SK-N-SH (cell line): ENCODE measurements around the gene LPGAT1. TPM values are rescaled to one million over a fixed set of nuclear protein-coding genes. Genes with fewer than 3 reads are reported as not detected.

Experiments
- CTCF ChIA-PET: fragments of 300-600, 350-600 bp; formaldehyde crosslinking; extraction: SDS; loops from one replicate; lab custom pipeline; 2021; lab: Yijun Ruan, JAX
- POLR2A ChIA-PET: fragments of 350-600 bp; sonication (Branson Sonifier 250); formaldehyde crosslinking; extraction: SDS; loops from one replicate; lab custom pipeline; 2020; ENCODE audit warnings: antibody characterized with exemption, inconsistent platforms; lab: Yijun Ruan, JAX
- DNase-seq: peaks from one replicate; pipeline ENCODE4 v3.0.0; 2012
- H2AFZ ChIP-seq: fragments of 200-600 bp; sonication (generic); 2 replicates; pipeline ENCODE4 v1.8.1; 2016; ENCODE audit warnings: antibody characterized with exemption, mild to moderate bottlenecking, low read depth
- H3F3A ChIP-seq: fragments of 200-600 bp; sonication (generic); replicated peaks from 2 replicates; pipeline ENCODE3; 2016; ENCODE audit warnings: antibody characterized with exemption, mild to moderate bottlenecking; ENCODE audit not compliant: insufficient read depth
- H3K27ac ChIP-seq, 2 experiments: fragments of 200-500 bp in 1 of 2; fragments of 200-600 bp in 1 of 2; sonication (Bioruptor generic) in 1 of 2; sonication (generic), shearing (Covaris generic) in 1 of 2; 2 replicates each; pipeline versions ENCODE4 v1.5.1 to v1.6.1; 2014 to 2016; ENCODE audit warnings: low read depth in 2 of 2, inconsistent platforms in 1 of 2, low read length in 1 of 2, mild to moderate bottlenecking in 1 of 2, mixed read lengths in 1 of 2
- H3K27me3 ChIP-seq: fragments of 200-600 bp; sonication (generic), shearing (Covaris generic); 2 replicates; pipeline ENCODE4 v1.6.1; 2016; ENCODE audit warnings: mixed run types; ENCODE audit not compliant: insufficient read depth
- H3K36me3 ChIP-seq, 2 experiments: fragments of 200-500 bp in 1 of 2; fragments of 200-600 bp in 1 of 2; sonication (Bioruptor generic) in 1 of 2; sonication (generic) in 1 of 2; replicated peaks in 1 of 2; 2 replicates each; pipeline versions ENCODE3 to v1.5.1; 2014 to 2016; ENCODE audit warnings: low read length in 1 of 2, mild to moderate bottlenecking in 1 of 2; ENCODE audit not compliant: insufficient read depth in 2 of 2, control insufficient read depth in 1 of 2
- H3K4me1 ChIP-seq, 2 experiments: fragments of 200-500 bp in 1 of 2; fragments of 200-600 bp in 1 of 2; sonication (Bioruptor generic) in 1 of 2; sonication (generic), shearing (Covaris generic) in 1 of 2; 2 replicates each; pipeline versions ENCODE4 v1.5.1 to v1.6.1; 2014 to 2016; ENCODE audit warnings: low read depth in 1 of 2, low read length in 1 of 2, mixed run types in 1 of 2; ENCODE audit not compliant: insufficient read depth in 2 of 2, control insufficient read depth in 1 of 2
- H3K4me2 ChIP-seq: fragments of 200-600 bp; sonication (generic), shearing (Covaris generic); 2 replicates; pipeline ENCODE4 v1.6.1; 2017; ENCODE audit warnings: mixed run types
- H3K4me3 ChIP-seq, 2 experiments: fragments of 200-500 bp in 1 of 2; fragments of 200-600 bp in 1 of 2; sonication (Bioruptor generic) in 1 of 2; sonication (generic), shearing (Covaris generic) in 1 of 2; 2 replicates each; pipeline versions ENCODE4 v1.5.1 to v1.8.1; 2014 to 2016; ENCODE audit warnings: low read depth in 2 of 2, inconsistent platforms in 1 of 2, low read length in 1 of 2, mild to moderate bottlenecking in 1 of 2, mixed read lengths in 1 of 2, moderate library complexity in 1 of 2
- H3K79me2 ChIP-seq: fragments of 200-600 bp; sonication (generic); 2 replicates; pipeline ENCODE4 v1.8.1; 2017; ENCODE audit warnings: mild to moderate bottlenecking; ENCODE audit not compliant: insufficient read depth
- H3K9ac ChIP-seq: fragments of 200-600 bp; sonication (generic); 2 replicates; pipeline ENCODE4 v1.6.1; 2017; ENCODE audit warnings: mixed run types
- H3K9me2 ChIP-seq: fragments of 200-600 bp; sonication (generic); 2 replicates; pipeline ENCODE4 v1.6.1; 2017; ENCODE audit warnings: mixed run types
- H3K9me3 ChIP-seq: fragments of 200-600 bp; sonication (generic); 2 replicates; pipeline ENCODE4 v1.6.1; 2017; ENCODE audit warnings: mixed run types, mild to moderate bottlenecking, moderate library complexity
- H4K20me1 ChIP-seq: fragments of 200-600 bp; sonication (generic); 2 replicates; pipeline ENCODE4 v1.6.1; 2017; ENCODE audit warnings: mild to moderate bottlenecking, mixed run types; ENCODE audit not compliant: insufficient read depth
- EP300 ChIP-seq, 2 experiments: IDR thresholded peaks; 2 replicates each; pipeline versions ENCODE4 v1.4.0 to v1.6.1; 2012; ENCODE audit warnings: borderline replicate concordance in 1 of 2, low read depth in 1 of 2, low read length in 1 of 2
- FOXJ3 ChIP-seq: sonication (generic); formaldehyde crosslinking; IDR thresholded peaks from 2 replicates; pipeline ENCODE4 v1.5.1; 2020; ENCODE audit warnings: mild to moderate bottlenecking, missing genetic modification reagents
- FOXM1 ChIP-seq: IDR thresholded peaks from 2 replicates; pipeline ENCODE4 v1.4.0; 2012; ENCODE audit warnings: low read depth, mild to moderate bottlenecking
- GABPA ChIP-seq: IDR thresholded peaks from 2 replicates; pipeline ENCODE4 v1.4.0; 2012; ENCODE audit warnings: low read depth, mild to moderate bottlenecking
- GATA2 ChIP-seq: sonication (generic); formaldehyde crosslinking; IDR thresholded peaks from 2 replicates; pipeline ENCODE4 v1.5.0; 2020; ENCODE audit warnings: mild to moderate bottlenecking, missing genetic modification reagents
- JUND ChIP-seq: IDR thresholded peaks from 2 replicates; pipeline ENCODE4 v1.4.0; 2012
- MEF2A ChIP-seq: IDR thresholded peaks from 2 replicates; pipeline ENCODE4 v1.4.0; 2012; ENCODE audit warnings: low read depth, borderline replicate concordance
- MXI1 ChIP-seq: IDR thresholded peaks from 2 replicates; pipeline ENCODE4 v1.6.1; 2012; ENCODE audit warnings: mild to moderate bottlenecking, low read depth, low read length, improper control_type of control experiment
- NRF1 ChIP-seq: IDR thresholded peaks from 2 replicates; pipeline ENCODE4 v1.6.1; 2012; ENCODE audit warnings: low read depth, mild to moderate bottlenecking, low read length
- PBX3 ChIP-seq: IDR thresholded peaks from 2 replicates; pipeline ENCODE4; 2012
- RAD21 ChIP-seq: IDR thresholded peaks from 2 replicates; pipeline ENCODE4 v1.6.1; 2012; ENCODE audit warnings: mild to moderate bottlenecking, low read length
- RCOR1 ChIP-seq: fragments of 150-350 bp; IDR thresholded peaks from 2 replicates; pipeline ENCODE4 v1.6.1; 2017; ENCODE audit warnings: antibody characterized with exemption, low read length
- RFX5 ChIP-seq: IDR thresholded peaks from 2 replicates; pipeline ENCODE4 v1.6.1; 2012; ENCODE audit warnings: mild to moderate bottlenecking, improper control_type of control experiment, low read length
- RXRA ChIP-seq: IDR thresholded peaks from 2 replicates; pipeline ENCODE4 v1.4.0; 2012; ENCODE audit warnings: low read depth, mild to moderate bottlenecking, borderline replicate concordance
- SIN3A ChIP-seq: IDR thresholded peaks from 2 replicates; pipeline ENCODE4 v1.6.1; 2012; ENCODE audit warnings: low read depth, mild to moderate bottlenecking, low read length, moderate library complexity, borderline replicate concordance
- TCF12 ChIP-seq: IDR thresholded peaks from 2 replicates; pipeline ENCODE4 v1.4.0; 2012
- USF2 ChIP-seq: fragments of 150-350 bp; IDR thresholded peaks from 2 replicates; pipeline ENCODE4 v1.6.1; 2017; ENCODE audit warnings: antibody characterized with exemption, low read length, low read depth, borderline replicate concordance
- YY1 ChIP-seq: IDR thresholded peaks from 2 replicates; pipeline ENCODE4 v1.4.0; 2012; ENCODE audit warnings: low read depth, mild to moderate bottlenecking
- WGBS: methylation state at CpG from one replicate; pipeline ENCODE4 v1.1.6; 2017; ENCODE audit warnings: low lambda C conversion rate; 5-methylcytosine and 5-hydroxymethylcytosine counted together
- polyA plus RNA-seq, 3 experiments: library from polyadenylated mRNA; depleted of rRNA; stranded (reverse); fragments of >200 nt; gene quantifications; 2 replicates each; pipeline ENCODE4 v1.2.3, GENCODE V29; 2012
- TF ChIP-seq, protein P1 (sequence below): IDR thresholded peaks from 2 replicates; pipeline ENCODE4 v1.6.1; 2012; ENCODE audit warnings: mild to moderate bottlenecking, low read depth, low read length, moderate library complexity
- TF ChIP-seq, protein P2 (sequence below): IDR thresholded peaks from 2 replicates; pipeline ENCODE4 v1.4.0; 2012; ENCODE audit warnings: low read depth, borderline replicate concordance
- TF ChIP-seq, protein P3 (sequence below): fragments of 200-600 bp; sonication (generic); IDR thresholded peaks from 2 replicates; pipeline ENCODE4 v1.6.1; 2017; ENCODE audit warnings: antibody characterized with exemption, mild to moderate bottlenecking, moderate library complexity
- TF ChIP-seq, protein P4 (sequence below): IDR thresholded peaks from 2 replicates; pipeline ENCODE4 v1.4.0; 2012; ENCODE audit warnings: low read depth

LPGAT1 gene
- polyA plus RNA-seq, 1 of the 3 experiments (the other 2 are of a cell fraction), result 4.8 TPM

GRCh38 chr1:211698161-211699026 lies 132.2 kb downstream of the LPGAT1 start:
- H3K27me3 ChIP-seq, result no peaks in the 10 kb centered on the region
- H3F3A ChIP-seq, result no peaks in the 10 kb centered on the region
- H3K27ac ChIP-seq, result no peak overlapping the region
- H4K20me1 ChIP-seq, result no peaks in the 10 kb centered on the region
- DNase-seq, result peak; percentile 86
- no peaks in the 10 kb centered on the region for H3K4me1 ChIP-seq
- no peaks in the 10 kb centered on the region for H3K9me3 ChIP-seq
- H3K4me2 ChIP-seq, result no peak overlapping the region
- H3K9ac ChIP-seq, result no peak overlapping the region
- POLR2A ChIA-PET, result no interaction called here
- no peaks in the 10 kb centered on the region for H3K9me2 ChIP-seq
- no peak overlapping the region; a peak in 1 of 4 replicates for H3K4me3 ChIP-seq
- WGBS, result 43% methylated on average over 20 of the region's 29 CpGs
- H3K36me3 ChIP-seq, result no peaks in the 10 kb centered on the region
- CTCF ChIA-PET, result interaction anchor here (0.6 to 5.0 kb wide), 73 partner anchors 8 to 841 kb away, joined by 3 to 73 read pairs (median 4); partner anchors contain the start of genes DTL and INTS7
- H2AFZ ChIP-seq, result 0 out of 2 replicates have a peak overlapping the region, but pooled peaks have one; percentile 57
- H3K79me2 ChIP-seq, result no peaks in the 10 kb centered on the region
- TF ChIP-seq, protein P1, sequence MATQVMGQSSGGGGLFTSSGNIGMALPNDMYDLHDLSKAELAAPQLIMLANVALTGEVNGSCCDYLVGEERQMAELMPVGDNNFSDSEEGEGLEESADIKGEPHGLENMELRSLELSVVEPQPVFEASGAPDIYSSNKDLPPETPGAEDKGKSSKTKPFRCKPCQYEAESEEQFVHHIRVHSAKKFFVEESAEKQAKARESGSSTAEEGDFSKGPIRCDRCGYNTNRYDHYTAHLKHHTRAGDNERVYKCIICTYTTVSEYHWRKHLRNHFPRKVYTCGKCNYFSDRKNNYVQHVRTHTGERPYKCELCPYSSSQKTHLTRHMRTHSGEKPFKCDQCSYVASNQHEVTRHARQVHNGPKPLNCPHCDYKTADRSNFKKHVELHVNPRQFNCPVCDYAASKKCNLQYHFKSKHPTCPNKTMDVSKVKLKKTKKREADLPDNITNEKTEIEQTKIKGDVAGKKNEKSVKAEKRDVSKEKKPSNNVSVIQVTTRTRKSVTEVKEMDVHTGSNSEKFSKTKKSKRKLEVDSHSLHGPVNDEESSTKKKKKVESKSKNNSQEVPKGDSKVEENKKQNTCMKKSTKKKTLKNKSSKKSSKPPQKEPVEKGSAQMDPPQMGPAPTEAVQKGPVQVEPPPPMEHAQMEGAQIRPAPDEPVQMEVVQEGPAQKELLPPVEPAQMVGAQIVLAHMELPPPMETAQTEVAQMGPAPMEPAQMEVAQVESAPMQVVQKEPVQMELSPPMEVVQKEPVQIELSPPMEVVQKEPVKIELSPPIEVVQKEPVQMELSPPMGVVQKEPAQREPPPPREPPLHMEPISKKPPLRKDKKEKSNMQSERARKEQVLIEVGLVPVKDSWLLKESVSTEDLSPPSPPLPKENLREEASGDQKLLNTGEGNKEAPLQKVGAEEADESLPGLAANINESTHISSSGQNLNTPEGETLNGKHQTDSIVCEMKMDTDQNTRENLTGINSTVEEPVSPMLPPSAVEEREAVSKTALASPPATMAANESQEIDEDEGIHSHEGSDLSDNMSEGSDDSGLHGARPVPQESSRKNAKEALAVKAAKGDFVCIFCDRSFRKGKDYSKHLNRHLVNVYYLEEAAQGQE, result 0 out of 2 replicates have a peak, but pooled peaks have one; percentile 21
- TF ChIP-seq FOXJ3 (CRISPR knock-in tag) (no peak), RFX5 (no peak), JUND (no peak), RCOR1 (no peak), SIN3A (no peak), NRF1 (no peak), EP300 (IDR thresholded peaks at IDR 0.05; ENCODE audit: borderline replicate concordance in 1 of 2, low read depth in 1 of 2, low read length in 1 of 2) (no peak), TCF12 (no peak), GABPA (no peak), MEF2A (no peak), YY1 (no peak), PBX3 (no peak), FOXM1 (no peak), USF2 (no peak), RAD21 (peak; percentile 89), RXRA (no peak), MXI1 (no peak), GATA2 (CRISPR knock-in tag) (no peak)
- TF ChIP-seq, protein P2, sequence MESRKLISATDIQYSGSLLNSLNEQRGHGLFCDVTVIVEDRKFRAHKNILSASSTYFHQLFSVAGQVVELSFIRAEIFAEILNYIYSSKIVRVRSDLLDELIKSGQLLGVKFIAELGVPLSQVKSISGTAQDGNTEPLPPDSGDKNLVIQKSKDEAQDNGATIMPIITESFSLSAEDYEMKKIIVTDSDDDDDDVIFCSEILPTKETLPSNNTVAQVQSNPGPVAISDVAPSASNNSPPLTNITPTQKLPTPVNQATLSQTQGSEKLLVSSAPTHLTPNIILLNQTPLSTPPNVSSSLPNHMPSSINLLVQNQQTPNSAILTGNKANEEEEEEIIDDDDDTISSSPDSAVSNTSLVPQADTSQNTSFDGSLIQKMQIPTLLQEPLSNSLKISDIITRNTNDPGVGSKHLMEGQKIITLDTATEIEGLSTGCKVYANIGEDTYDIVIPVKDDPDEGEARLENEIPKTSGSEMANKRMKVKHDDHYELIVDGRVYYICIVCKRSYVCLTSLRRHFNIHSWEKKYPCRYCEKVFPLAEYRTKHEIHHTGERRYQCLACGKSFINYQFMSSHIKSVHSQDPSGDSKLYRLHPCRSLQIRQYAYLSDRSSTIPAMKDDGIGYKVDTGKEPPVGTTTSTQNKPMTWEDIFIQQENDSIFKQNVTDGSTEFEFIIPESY, result no peak
- TF ChIP-seq, protein P3, sequence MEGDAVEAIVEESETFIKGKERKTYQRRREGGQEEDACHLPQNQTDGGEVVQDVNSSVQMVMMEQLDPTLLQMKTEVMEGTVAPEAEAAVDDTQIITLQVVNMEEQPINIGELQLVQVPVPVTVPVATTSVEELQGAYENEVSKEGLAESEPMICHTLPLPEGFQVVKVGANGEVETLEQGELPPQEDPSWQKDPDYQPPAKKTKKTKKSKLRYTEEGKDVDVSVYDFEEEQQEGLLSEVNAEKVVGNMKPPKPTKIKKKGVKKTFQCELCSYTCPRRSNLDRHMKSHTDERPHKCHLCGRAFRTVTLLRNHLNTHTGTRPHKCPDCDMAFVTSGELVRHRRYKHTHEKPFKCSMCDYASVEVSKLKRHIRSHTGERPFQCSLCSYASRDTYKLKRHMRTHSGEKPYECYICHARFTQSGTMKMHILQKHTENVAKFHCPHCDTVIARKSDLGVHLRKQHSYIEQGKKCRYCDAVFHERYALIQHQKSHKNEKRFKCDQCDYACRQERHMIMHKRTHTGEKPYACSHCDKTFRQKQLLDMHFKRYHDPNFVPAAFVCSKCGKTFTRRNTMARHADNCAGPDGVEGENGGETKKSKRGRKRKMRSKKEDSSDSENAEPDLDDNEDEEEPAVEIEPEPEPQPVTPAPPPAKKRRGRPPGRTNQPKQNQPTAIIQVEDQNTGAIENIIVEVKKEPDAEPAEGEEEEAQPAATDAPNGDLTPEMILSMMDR, result peak; percentile 95
- TF ChIP-seq, protein P4, sequence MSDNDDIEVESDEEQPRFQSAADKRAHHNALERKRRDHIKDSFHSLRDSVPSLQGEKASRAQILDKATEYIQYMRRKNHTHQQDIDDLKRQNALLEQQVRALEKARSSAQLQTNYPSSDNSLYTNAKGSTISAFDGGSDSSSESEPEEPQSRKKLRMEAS, result 0 out of 2 replicates have a peak, but pooled peaks have one; percentile 46
